ENCODE data around the gene TTLL1. TPM values are rescaled to one million over a fixed set of nuclear protein-coding genes. Genes with fewer than 3 reads are reported as not detected.

TTLL1 gene
- total RNA-seq, result 1 to 10 TPM; 3.0 to 5.9 TPM
- 1 to 10 TPM; 4.5 to 5.8 TPM for polyA plus RNA-seq
- long read RNA-seq, donor 1, transcript TTLL1-201 (11 exons, 1,645 nt), result major isoform, 12 of 23 reads
- long read RNA-seq, donor 1, partial matches to known transcripts, result 1 of 23 reads
- long read RNA-seq, donor 1, other reads (novel, unspliced or antisense), result 9 of 23 reads
- long read RNA-seq, donor 2, partial matches to known transcripts, result 1 of 8 reads
- long read RNA-seq, donor 2, other reads (novel, unspliced or antisense), result 3 of 8 reads

DNA sequence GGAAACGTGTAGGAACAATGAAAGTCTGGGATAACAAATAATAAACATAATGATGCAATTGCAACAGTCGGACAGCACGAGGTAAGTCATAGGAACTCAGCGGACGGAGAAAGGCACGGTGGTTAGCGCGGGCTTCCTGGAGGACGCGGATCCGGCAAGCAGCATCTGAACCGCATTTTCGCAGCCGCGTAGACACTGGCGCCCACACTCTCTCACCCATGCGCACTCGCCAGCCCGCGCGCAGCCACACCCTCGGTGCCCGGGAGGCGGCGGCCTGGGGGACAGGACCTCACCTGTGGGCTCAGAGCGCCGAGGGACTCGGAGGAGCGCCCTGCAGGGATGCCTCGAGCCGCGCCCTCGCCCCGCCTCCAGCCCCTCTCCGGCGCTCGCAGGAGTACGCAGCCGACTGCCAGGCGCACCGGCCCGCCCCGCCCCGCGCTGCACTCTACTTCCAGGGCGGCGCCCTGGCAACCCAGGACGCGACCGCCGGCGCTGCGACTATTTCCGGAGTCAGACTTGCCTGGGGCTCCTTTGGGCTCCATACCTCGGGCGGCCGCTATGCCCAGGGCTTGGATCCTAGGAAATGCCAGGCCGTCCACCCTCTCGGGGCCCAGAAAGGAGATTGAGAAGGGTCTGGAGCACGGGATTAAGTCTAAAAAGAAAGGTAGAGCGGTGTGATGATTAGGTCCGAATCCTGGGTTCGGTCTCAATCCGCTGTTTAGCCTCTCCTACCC, at the start of gene TTLL1:
TSS of gene TTLL1 (minus strand) at position 408 of the 734 bp plus-strand sequence. CDS start 13,805 bp downstream, outside the sequence.
- Histone ChIP-seq H3K4me1 (ENCODE audit: control insufficient read depth in 1 of 2, insufficient read depth in 2 of 2, low read length in 2 of 2) (no peaks in the 10 kb centered on the region), H3K36me3 (ENCODE audit: control insufficient read depth in 1 of 2, insufficient read depth in 2 of 2, low read length in 1 of 2) (no peaks in the 10 kb centered on the region), H3K9me3 (ENCODE audit: control insufficient read depth, low read length) (no peaks in the 10 kb centered on the region), H3K27ac (ENCODE audit: low read depth in 1 of 2, low read length in 2 of 2) (no peak within 1 kb of the TSS), H3K27me3 (ENCODE audit: control insufficient read depth in 1 of 2, insufficient read depth in 2 of 2, low read length in 1 of 2) (no peaks in the 10 kb centered on the region), H3K4me3 (ENCODE audit: low read length in 2 of 2) (peak within 1 kb of the TSS; percentile 69 to 72)
- intact Hi-C loops (cut with DNase I), result no loop called here
- ATAC-seq (ENCODE audit: low FRiP score) (peak; percentile 95), DNase-seq (peak; percentile 93 to 95)
- WGBS, 2 donors, result 4 to 6% methylated on average over 55 to 64 of the region's 64 CpGs

DNA sequence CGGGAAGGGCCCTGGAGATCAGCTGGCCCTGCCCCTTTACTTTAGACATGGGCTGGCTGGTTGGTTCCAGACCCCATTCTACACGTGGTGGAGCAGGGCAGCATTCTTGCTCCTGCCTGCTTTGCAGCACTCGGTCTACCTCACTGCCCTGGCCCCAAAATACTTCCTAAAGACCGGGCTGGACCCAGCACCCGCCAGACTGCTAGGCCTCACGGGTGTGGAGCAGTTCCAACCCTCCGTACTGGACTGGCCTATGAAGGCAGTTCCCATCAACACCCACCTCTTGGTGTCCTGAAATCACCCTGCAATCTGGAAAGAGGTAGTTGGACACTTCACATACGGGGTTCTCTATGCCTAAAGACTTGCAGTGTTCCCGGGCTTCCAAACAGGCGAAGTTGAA, 47.6 kb upstream of the TTLL1 start:
- Histone ChIP-seq H3K27ac (ENCODE audit: low read depth in 1 of 2, low read length in 2 of 2) (no peak overlapping the region), H3K36me3 (ENCODE audit: control insufficient read depth in 1 of 2, insufficient read depth in 2 of 2, low read length in 1 of 2) (peaks cover 0 to 7% of the 10 kb centered on the region in 2 donors), H3K4me3 (ENCODE audit: low read length in 2 of 2) (no peak overlapping the region), H3K9me3 (ENCODE audit: control insufficient read depth, low read length) (no peaks in the 10 kb centered on the region), H3K27me3 (ENCODE audit: control insufficient read depth in 1 of 2, insufficient read depth in 2 of 2, low read length in 1 of 2) (no peaks in the 10 kb centered on the region), H3K4me1 (ENCODE audit: control insufficient read depth in 1 of 2, insufficient read depth in 2 of 2, low read length in 2 of 2) (no peaks in the 10 kb centered on the region)
- intact Hi-C loops (cut with DNase I), result no loop called here
- DNase-seq (no peak), ATAC-seq (ENCODE audit: low FRiP score) (no peak)
- 75 to 81% methylated on average over 10 of the region's 10 CpGs for WGBS, 2 donors

DNA sequence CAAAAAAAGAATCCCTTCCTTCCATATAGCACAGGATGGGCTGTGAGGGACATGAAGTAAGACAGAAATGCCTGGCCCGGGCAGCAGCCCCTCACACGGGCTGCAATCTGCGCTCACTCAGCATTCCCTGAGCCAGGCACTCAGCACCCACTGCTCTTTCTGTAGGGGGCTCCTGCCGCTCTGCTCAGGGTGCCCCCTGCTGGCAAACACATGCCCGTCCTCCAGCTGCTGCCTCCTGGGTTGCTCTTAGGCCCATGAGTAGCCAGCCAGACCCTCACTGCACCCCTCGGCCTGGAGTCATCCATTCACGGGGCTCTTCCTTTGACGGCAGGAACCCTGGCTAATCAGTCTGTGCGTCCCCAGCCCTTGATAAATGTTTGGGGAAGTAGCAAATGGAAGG, 47.1 kb upstream of the TTLL1 start:
- no peak for ATAC-seq (ENCODE audit: low FRiP score)
- intact Hi-C loops (cut with DNase I), result no loop called here
- Histone ChIP-seq H3K9me3 (ENCODE audit: control insufficient read depth, low read length) (no peaks in the 10 kb centered on the region), H3K27ac (ENCODE audit: low read depth in 1 of 2, low read length in 2 of 2) (no peak overlapping the region), H3K27me3 (ENCODE audit: control insufficient read depth in 1 of 2, insufficient read depth in 2 of 2, low read length in 1 of 2) (no peaks in the 10 kb centered on the region), H3K4me1 (ENCODE audit: control insufficient read depth in 1 of 2, insufficient read depth in 2 of 2, low read length in 2 of 2) (peaks cover 0 to 3% of the 10 kb centered on the region in 2 donors), H3K4me3 (ENCODE audit: low read length in 2 of 2) (no peak overlapping the region), H3K36me3 (ENCODE audit: control insufficient read depth in 1 of 2, insufficient read depth in 2 of 2, low read length in 1 of 2) (peaks cover 0 to 7% of the 10 kb centered on the region in 2 donors)
- WGBS, 2 donors, result 43 to 46% methylated on average over 9 of the region's 9 CpGs
- no peak for DNase-seq

DNA sequence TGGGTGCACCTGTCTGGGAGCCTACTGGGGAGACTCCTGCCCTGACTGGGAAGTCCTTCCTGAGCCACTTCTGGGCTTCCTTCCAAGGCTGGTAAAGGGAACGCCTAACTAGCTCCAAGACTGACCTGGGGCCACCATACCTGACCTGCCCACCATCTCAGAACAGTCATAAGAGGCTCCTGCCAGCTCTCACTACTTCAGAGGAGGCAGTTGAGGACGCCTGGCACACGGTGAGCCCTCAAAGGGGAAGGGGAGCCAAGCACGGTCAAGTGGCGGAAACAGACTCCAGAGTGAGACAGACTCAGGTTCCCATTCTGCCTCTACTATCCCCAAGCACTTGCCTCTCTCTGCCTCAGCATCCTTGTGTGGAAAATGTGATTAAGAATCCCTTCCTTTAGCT, 46.4 kb upstream of the TTLL1 start:
- WGBS, 2 donors, result 87 to 88% methylated on average over 5 of the region's 5 CpGs
- DNase-seq (no peak), ATAC-seq (ENCODE audit: low FRiP score) (no peak)
- Histone ChIP-seq H3K36me3 (ENCODE audit: control insufficient read depth in 1 of 2, insufficient read depth in 2 of 2, low read length in 1 of 2) (peaks cover 0 to 7% of the 10 kb centered on the region in 2 donors), H3K4me3 (ENCODE audit: low read length in 2 of 2) (no peak overlapping the region), H3K9me3 (ENCODE audit: control insufficient read depth, low read length) (no peaks in the 10 kb centered on the region), H3K27ac (ENCODE audit: low read depth in 1 of 2, low read length in 2 of 2) (no peak overlapping the region), H3K4me1 (ENCODE audit: control insufficient read depth in 1 of 2, insufficient read depth in 2 of 2, low read length in 2 of 2) (peaks cover 0 to 3% of the 10 kb centered on the region in 2 donors), H3K27me3 (ENCODE audit: control insufficient read depth in 1 of 2, insufficient read depth in 2 of 2, low read length in 1 of 2) (no peaks in the 10 kb centered on the region)
- intact Hi-C loops (cut with DNase I), result no loop called here

DNA sequence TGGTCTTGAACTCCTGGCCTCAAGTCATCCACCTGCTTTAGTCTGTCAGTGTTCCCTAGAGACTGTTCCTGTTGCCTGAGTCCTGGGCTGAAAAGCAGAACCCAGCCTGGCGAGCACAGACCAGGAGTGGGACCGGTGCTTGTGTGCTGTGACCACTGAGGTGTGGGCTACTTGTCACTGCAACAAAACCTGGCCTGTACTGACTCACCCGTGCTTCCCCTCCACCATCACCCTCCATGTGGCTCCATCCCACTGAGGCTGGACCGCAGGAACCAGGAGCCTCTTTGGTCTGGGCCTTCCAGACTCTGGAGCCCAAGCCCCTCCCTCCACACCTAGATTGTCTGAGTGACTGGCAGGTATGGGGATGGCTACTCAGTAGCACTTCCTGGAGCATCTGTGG, 45.4 kb upstream of the TTLL1 start:
- Histone ChIP-seq H3K9me3 (ENCODE audit: control insufficient read depth, low read length) (no peaks in the 10 kb centered on the region), H3K4me1 (ENCODE audit: control insufficient read depth in 1 of 2, insufficient read depth in 2 of 2, low read length in 2 of 2) (peaks cover 0 to 3% of the 10 kb centered on the region in 2 donors), H3K36me3 (ENCODE audit: control insufficient read depth in 1 of 2, insufficient read depth in 2 of 2, low read length in 1 of 2) (peaks cover 0 to 3% of the 10 kb centered on the region in 2 donors), H3K27ac (ENCODE audit: low read depth in 1 of 2, low read length in 2 of 2) (no peak overlapping the region), H3K4me3 (ENCODE audit: low read length in 2 of 2) (no peak overlapping the region), H3K27me3 (ENCODE audit: control insufficient read depth in 1 of 2, insufficient read depth in 2 of 2, low read length in 1 of 2) (no peaks in the 10 kb centered on the region)
- intact Hi-C loops (cut with DNase I), result no loop called here
- no peak for ATAC-seq (ENCODE audit: low FRiP score)
- 98 to 99% methylated on average over 4 of the region's 4 CpGs for WGBS, 2 donors
- DNase-seq, result no peak

DNA sequence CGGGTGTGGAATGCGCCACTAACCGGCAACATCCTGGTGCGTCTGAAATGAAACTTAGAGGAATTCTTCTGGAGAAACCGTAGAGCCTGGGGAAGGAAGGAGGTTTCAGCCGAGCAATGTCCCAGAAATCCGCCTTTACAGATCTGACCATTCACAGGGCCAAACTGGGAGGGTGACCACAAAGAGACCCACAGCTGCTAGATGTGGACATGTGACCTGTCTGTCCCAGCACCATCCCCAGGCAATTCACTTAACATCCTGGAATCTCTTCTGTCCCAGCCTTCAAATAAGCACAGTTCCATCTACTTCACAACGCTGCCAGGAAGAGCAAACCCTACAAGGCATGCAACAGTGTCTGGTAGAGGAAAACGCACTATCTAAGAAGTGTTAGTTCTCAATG, 44.2 kb upstream of the TTLL1 start:
- no peaks in the 10 kb centered on the region for H3K9me3 ChIP-seq (ENCODE audit: control insufficient read depth, low read length)
- H3K36me3 ChIP-seq (ENCODE audit: control insufficient read depth in 1 of 2, insufficient read depth in 2 of 2, low read length in 1 of 2), result peaks cover 0 to 3% of the 10 kb centered on the region in 2 donors
- no peaks in the 10 kb centered on the region for H3K27me3 ChIP-seq (ENCODE audit: control insufficient read depth in 1 of 2, insufficient read depth in 2 of 2, low read length in 1 of 2)
- no peak overlapping the region for H3K27ac ChIP-seq (ENCODE audit: low read depth in 1 of 2, low read length in 2 of 2)
- intact Hi-C loops (cut with DNase I), result no loop called here
- no peak overlapping the region for H3K4me3 ChIP-seq (ENCODE audit: low read length in 2 of 2)
- peaks cover 0 to 3% of the 10 kb centered on the region in 2 donors for H3K4me1 ChIP-seq (ENCODE audit: control insufficient read depth in 1 of 2, insufficient read depth in 2 of 2, low read length in 2 of 2)
- DNase-seq (no peak), ATAC-seq (ENCODE audit: low FRiP score) (no peak)
- 90% methylated on average over 9 of the region's 9 CpGs for WGBS, 2 donors

DNA sequence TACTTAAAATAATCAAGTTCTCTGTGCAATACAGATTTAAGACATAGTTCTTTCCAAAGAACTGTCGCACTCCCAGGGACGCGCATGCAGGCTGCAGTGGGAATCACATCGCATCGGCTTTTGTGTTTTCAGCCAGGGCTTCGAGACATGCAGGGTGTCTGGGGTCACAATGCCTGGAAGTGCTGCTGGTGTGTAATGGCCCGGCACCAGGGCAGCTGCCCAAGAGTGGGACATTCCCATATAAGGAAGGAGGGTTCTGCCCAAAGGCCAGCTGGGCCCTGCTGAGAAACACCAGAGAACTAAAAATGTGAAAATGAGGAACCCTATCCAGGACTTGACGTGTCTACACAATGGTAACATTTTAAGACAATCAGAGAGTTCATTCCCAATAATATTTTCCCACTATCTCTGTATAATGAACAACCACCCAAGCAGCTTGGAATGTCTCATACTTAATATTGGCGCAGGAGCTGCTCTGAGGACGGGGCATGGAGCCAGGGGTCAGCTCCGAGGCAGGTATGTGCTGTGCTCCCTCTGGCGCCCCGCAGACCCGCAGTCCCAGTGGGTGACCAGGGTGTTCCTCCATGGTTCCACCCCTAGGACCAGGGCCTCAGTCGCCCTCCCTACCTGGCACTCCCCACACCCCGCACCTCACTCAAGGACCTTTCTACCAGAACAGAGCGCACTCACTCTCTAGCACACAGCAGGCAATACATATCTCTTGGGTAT, 42.7 kb upstream of the TTLL1 start:
- peak in 1 of 2 donors; percentile 72 for DNase-seq
- ATAC-seq (ENCODE audit: low FRiP score), result peak; percentile 79
- peaks cover 0 to 3% of the 10 kb centered on the region in 2 donors for H3K36me3 ChIP-seq (ENCODE audit: control insufficient read depth in 1 of 2, insufficient read depth in 2 of 2, low read length in 1 of 2)
- no peak overlapping the region for H3K4me3 ChIP-seq (ENCODE audit: low read length in 2 of 2)
- H3K9me3 ChIP-seq (ENCODE audit: control insufficient read depth, low read length), result no peaks in the 10 kb centered on the region
- H3K27me3 ChIP-seq (ENCODE audit: control insufficient read depth in 1 of 2, insufficient read depth in 2 of 2, low read length in 1 of 2), result no peaks in the 10 kb centered on the region
- WGBS, 2 donors, result 25 to 32% methylated on average over 17 of the region's 17 CpGs
- H3K27ac ChIP-seq (ENCODE audit: low read depth in 1 of 2, low read length in 2 of 2), result peak overlapping the region in 1 of 2 donors; percentile 85
- intact Hi-C loops (cut with DNase I), result no loop called here
- peaks cover 0 to 3% of the 10 kb centered on the region in 2 donors for H3K4me1 ChIP-seq (ENCODE audit: control insufficient read depth in 1 of 2, insufficient read depth in 2 of 2, low read length in 2 of 2)

DNA sequence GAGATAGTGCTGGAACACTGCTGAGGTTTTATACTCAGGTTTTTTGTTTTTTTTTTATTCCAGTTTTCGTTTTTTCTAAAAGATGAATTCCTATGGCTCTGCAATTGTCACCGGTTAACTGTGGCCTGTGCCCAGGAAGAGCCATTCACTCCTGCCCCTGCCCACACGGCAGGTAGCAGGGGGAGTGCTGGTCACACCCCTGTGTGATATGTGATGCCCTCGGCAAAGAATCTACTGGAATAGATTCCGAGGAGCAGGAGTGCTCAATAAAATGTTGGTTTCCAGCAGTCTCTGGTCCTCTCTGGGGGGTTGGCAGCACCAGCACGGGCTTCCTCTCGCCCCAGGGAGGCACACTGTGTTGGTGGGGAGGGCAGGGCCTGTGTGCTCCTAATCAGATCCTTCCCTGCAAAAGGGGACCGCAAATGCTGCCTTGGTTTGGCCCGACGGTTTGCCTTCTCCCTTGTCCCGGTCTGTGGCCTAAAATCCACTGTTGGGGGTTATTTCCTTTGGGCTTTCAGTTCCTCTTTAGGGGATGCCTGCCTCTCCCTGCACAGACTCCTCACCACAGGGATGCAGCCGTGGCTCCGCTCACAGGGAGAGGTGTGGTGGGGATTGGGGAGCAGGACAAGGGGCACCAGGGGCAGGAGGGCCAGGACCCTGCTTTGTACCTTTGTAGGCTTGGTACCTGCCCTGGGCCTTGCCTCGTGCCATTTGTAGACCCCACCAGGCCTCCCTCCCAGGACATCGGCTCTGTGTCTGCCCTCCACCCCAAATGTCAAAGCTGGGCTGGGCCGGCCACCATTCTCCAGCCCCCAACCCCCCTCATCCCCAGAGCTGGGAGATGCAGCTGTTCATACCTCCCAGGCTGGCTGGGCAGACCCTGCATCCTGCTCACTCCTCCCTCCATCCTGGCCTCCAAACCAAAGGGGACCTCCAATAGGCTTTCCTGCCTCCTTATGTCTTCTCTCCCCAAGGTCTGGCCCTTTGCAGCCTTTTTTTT, 40.5 kb upstream of the TTLL1 start:
- no peaks in the 10 kb centered on the region for H3K36me3 ChIP-seq (ENCODE audit: control insufficient read depth in 1 of 2, insufficient read depth in 2 of 2, low read length in 1 of 2)
- ATAC-seq (ENCODE audit: low FRiP score) (no peak), DNase-seq (no peak)
- H3K27me3 ChIP-seq (ENCODE audit: control insufficient read depth in 1 of 2, insufficient read depth in 2 of 2, low read length in 1 of 2), result no peaks in the 10 kb centered on the region
- no peaks in the 10 kb centered on the region for H3K9me3 ChIP-seq (ENCODE audit: control insufficient read depth, low read length)
- WGBS, 2 donors, result 77 to 79% methylated on average over 15 to 16 of the region's 16 CpGs
- no peak overlapping the region for H3K4me3 ChIP-seq (ENCODE audit: low read length in 2 of 2)
- intact Hi-C loops (cut with DNase I), result no loop called here
- peaks cover 0 to 3% of the 10 kb centered on the region in 2 donors for H3K4me1 ChIP-seq (ENCODE audit: control insufficient read depth in 1 of 2, insufficient read depth in 2 of 2, low read length in 2 of 2)
- no peak overlapping the region for H3K27ac ChIP-seq (ENCODE audit: low read depth in 1 of 2, low read length in 2 of 2)

Measured in aorta (tissue), 5 donors.